GM21381 (cell line): Measurements from ENCODE around the gene RMDN2.

Experiments used
- ATAC-seq: cut with Tn5 transposase; IDR thresholded peaks from one replicate; pipeline ENCODE4 v1.9.1; 2021; ENCODE audit warnings: mild to moderate bottlenecking, moderate library complexity; ENCODE audit not compliant: unreplicated experiment

Gene RMDN2

GRCh38 chr2:38037757-38038621, 112.9 kb downstream of the RMDN2 start:
- ATAC-seq: peak; percentile 69

DNA sequence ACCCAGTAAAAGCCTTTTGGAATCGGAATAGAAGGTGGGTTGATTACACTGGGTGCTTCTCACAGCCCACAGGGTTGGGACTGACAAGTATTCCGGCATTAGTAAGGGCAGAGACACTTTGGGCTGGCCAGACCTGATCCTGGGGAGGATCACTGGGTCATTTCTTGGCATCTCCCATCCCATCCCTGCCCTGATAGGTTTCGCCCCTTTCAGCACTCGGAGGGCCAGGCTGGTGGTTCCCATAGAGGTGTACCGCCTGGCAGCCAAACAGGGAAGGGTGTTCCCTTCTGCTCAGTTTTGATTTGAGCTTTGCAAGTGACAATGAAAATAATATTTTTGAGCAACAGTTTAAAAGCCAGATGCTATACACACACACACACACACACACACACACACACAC, 113.6 kb downstream of the RMDN2 start:
- ATAC-seq: peak; percentile 2

- ATAC-seq: no peak
Observed at GRCh38 chr2:38039121-38039910, 114.2 kb downstream of the RMDN2 start.

GRCh38 chr2:38045811-38046210, 120.7 kb downstream of the RMDN2 start:
- no peak for ATAC-seq

DNA sequence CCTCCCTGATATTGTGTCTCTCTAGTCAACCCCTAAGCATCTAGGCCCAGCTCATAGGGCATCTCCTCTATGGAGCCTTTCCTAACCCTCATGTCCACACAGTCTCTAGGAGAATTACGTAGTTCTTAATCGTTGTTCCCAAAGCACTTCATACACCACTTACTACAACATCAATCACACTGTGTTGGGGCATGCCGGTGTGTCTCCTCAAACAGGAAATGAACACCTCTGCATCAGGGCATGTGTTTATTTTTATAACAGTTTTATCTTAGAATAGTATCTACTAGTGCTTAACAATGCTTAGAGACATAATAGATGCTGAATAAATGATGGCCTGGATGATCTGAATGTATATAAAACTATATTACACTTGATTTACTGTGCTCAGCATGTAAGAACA, 131.1 kb downstream of the RMDN2 start:
- no peak for ATAC-seq

- ATAC-seq: no peak
Observed at GRCh38 chr2:38057651-38058410, 132.7 kb downstream of the RMDN2 start.

DNA sequence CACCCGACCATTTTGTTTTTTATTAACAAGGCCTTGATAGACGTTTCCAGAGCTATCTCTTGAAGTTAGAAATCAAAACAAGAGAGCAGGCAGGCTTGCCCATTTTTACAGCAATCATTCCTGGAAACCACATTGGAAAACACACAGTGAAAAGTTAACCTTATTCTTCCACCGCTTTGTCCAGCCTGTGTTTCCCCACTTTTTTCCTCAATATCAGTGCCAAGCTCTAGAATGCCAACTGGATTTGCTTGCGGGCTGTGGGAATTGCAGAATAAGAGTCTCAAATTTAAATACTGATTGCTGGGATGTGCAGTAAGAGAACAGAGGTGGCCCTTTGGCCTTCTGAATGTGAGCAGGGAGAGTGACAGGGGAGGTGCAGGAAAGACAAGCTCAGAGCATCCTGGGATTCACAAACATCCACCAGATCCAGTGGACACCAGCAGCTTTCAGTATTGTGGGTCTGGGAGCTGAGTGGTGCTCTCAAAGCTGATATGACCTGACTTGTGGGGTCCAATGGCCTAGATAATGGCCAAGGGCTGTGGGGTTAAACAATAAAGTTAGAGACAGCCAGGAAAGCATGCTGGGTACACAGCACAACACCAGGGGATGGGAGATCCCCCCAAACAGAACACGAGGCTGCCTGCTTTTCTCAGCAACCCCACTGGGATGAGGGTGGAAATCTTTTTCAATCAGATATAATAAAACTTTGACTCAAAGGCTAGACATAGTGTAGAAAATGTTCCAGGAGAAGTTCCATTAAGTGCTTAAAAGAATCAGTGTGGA, 135.3 kb downstream of the RMDN2 start:
- ATAC-seq: no peak

GRCh38 chr2:38064801-38065501, 139.9 kb downstream of the RMDN2 start:
- no peak for ATAC-seq

DNA sequence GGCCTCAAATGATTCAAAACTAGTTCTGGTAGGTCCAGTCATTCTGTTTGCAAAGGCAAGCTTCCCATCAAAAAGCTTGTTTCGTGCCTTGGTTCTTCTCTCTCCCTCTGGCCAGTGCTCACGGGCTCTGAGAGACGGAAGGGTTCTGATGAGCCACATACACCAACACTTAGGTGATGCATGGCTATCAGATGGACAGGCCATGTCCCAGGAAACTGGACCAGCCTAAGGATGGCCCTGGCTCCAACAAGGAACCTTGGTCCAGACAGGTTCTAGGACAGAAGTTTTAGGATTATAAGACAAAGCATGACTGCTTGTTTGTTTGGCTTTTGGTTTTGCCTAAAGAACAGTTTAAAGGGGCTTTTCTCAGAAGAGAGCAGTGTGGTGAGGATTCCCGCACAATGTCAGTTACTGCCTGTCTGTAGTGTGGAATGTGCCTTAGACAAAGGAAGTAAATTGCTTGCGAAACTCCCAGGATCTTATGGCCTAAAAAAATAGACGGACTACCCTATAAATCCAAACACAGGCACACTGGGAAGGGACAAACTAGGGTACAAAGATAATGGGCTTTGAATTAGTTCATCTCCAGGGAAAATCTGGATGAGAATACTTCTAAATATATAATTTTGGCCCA, 140.5 kb downstream of the RMDN2 start:
- no peak for ATAC-seq

DNA sequence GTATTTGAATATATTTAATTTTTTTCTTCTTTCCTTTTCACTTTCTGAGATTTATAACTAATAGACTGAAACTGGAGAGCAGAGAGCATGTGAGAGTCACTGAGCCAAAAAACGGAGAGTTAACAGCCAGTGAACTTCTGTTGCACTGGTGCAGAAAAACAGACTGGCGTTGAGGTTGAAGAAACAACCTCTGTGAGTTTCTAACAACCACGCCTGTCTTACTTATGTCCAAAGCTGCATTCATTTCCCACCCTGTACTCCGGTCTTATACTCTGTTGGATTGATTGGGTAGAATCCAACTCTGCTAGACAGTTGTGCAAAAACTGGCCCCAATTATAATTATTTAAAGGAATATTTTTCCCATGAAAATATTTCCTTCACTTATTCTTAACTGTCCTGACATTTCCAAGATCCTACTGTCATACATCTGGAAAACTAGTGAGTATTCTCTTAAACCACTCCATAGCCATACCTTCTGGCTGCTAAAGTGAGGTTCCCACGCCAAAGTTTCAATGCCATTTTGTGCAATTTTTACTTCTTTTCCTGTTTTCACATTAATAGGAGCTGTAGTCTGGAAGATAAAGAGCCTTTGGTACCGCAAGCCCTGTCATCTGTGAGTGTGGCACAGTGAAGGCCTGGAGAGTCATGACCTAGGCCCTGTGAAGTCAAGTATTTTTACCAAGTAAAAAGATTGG, 141.5 kb downstream of the RMDN2 start:
- ATAC-seq: no peak
